WERI-Rb-1 (cell line): ENCODE measurements around the gene NSD2.

Experiments
- DNase-seq: peaks from one replicate; pipeline ENCODE4 v3.0.0-alpha.2; 2020
- H3K27ac ChIP-seq: fragments of 250-450 bp; sonication (Bioruptor Pico); 2 replicates; pipeline ENCODE4 v1.5.1; 2020; ENCODE audit warnings: mild to moderate bottlenecking, moderate library complexity
- H3K27me3 ChIP-seq: fragments of 250-450 bp; sonication (Bioruptor Pico); 2 replicates; pipeline ENCODE4 v1.5.1; 2021; ENCODE audit warnings: mild to moderate bottlenecking, low read depth, moderate library complexity; ENCODE audit not compliant: insufficient read depth, severe bottlenecking
- H3K36me3 ChIP-seq: fragments of 250-450 bp; sonication (Bioruptor Pico); 2 replicates; pipeline ENCODE4 v1.5.1; 2020; ENCODE audit warnings: mild to moderate bottlenecking, moderate library complexity
- H3K4me3 ChIP-seq: 2 replicates; pipeline ENCODE4 v1.5.1; 2011; ENCODE audit warnings: low read depth, mild to moderate bottlenecking, control low read depth, low read length
- H3K9me3 ChIP-seq: fragments of 250-450 bp; sonication (Bioruptor Pico); 2 replicates; pipeline ENCODE4 v1.5.1; 2021; ENCODE audit warnings: mild to moderate bottlenecking, moderate library complexity; ENCODE audit not compliant: severe bottlenecking
- TF ChIP-seq, protein P1 (sequence below): IDR thresholded peaks from 2 replicates; pipeline ENCODE4 v1.5.1; 2011; ENCODE audit warnings: low read depth, mild to moderate bottlenecking, control low read depth, inconsistent platforms, low read length

NSD2 gene

GRCh38 chr4:1989533-1990347, 118.5 kb downstream of the NSD2 start:
- Histone ChIP-seq H3K27ac (no peak overlapping the region), H3K36me3 (peaks cover 71% of the 10 kb centered on the region), H3K4me3 (no peak overlapping the region), H3K27me3 (no peaks in the 10 kb centered on the region), H3K9me3 (no peaks in the 10 kb centered on the region)
- TF ChIP-seq, protein P1, sequence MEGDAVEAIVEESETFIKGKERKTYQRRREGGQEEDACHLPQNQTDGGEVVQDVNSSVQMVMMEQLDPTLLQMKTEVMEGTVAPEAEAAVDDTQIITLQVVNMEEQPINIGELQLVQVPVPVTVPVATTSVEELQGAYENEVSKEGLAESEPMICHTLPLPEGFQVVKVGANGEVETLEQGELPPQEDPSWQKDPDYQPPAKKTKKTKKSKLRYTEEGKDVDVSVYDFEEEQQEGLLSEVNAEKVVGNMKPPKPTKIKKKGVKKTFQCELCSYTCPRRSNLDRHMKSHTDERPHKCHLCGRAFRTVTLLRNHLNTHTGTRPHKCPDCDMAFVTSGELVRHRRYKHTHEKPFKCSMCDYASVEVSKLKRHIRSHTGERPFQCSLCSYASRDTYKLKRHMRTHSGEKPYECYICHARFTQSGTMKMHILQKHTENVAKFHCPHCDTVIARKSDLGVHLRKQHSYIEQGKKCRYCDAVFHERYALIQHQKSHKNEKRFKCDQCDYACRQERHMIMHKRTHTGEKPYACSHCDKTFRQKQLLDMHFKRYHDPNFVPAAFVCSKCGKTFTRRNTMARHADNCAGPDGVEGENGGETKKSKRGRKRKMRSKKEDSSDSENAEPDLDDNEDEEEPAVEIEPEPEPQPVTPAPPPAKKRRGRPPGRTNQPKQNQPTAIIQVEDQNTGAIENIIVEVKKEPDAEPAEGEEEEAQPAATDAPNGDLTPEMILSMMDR = no peak
- no peak for DNase-seq

- no peak for DNase-seq
- H3K9me3 ChIP-seq = no peaks in the 10 kb centered on the region
- H3K36me3 ChIP-seq = peaks cover 65% of the 10 kb centered on the region
- no peak overlapping the region for H3K27ac ChIP-seq
- H3K27me3 ChIP-seq = no peaks in the 10 kb centered on the region
- TF ChIP-seq, protein P1 = no peak
- no peak overlapping the region for H3K4me3 ChIP-seq
Observed at GRCh38 chr4:1990348-1990645, 119.1 kb downstream of the NSD2 start.

- Histone ChIP-seq H3K9me3 (no peaks in the 10 kb centered on the region), H3K4me3 (no peak overlapping the region), H3K27ac (no peak overlapping the region), H3K36me3 (peaks cover 64% of the 10 kb centered on the region), H3K27me3 (no peaks in the 10 kb centered on the region)
- no peak for DNase-seq
- TF ChIP-seq, protein P1 = no peak
Observed at GRCh38 chr4:1990676-1991075, 119.5 kb downstream of the NSD2 start.

DNA sequence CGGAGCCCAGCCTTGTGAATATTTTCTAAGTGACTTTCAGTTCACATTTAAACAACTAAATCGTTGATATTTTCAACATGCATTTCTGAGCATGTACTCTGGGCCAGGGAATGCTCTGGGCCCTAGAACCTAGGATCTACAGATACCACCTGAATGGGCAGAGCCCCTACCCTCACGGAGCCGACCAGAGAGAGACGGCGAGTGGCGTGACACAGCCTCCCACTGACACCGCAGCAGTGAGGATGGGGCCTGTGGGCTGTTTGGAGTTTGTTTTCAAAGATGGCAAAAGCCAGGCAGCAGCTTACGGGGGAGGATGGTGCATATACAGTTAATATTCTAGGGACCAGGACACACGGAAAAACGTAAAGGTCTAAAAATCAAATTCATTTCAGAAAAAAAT, 119.9 kb downstream of the NSD2 start:
- Histone ChIP-seq H3K27ac (no peak overlapping the region), H3K27me3 (no peaks in the 10 kb centered on the region), H3K9me3 (no peaks in the 10 kb centered on the region), H3K36me3 (peaks cover 60% of the 10 kb centered on the region), H3K4me3 (no peak overlapping the region)
- DNase-seq = no peak
- TF ChIP-seq, protein P1 = no peak

DNA sequence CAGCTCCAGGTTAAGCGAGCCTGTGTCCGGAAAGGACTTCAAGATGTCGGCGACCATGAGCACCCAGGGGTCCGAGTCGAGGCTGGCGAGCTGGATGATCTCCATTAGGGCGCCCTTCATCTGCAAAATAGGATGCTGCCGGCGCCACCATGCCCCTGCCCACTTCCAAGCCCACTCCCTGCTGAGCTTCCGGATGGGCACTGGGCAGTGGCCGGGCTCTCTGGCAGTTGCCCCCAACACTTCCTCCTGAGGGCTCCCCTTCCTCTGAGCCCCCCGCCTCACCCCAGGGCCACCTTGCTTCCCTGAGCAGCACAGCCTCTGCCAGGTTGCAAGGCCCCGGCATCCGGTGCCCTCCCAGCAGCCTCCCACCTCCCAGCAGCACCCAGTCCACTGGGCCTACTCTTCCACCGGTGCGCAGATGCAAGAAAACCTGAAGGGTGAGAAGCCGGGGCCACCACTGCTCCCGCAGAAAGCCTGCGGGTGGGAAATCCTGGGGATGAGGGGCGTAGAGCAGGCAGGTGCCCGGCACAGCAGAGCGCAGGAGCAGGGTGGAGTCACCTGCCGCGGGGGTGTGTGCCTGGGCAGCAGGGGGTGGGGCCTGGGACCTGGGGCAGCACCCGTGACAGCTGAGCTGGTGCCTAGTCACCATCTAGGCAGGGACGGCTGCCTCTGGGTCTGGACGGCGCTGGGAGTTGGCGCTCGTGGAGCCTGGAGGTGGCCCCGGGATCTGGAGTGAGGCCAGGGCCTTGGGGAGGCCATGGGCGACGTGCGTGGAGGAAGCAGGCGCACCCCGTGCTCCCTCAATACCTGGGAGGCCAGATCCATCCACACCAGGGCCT, 120.6 kb downstream of the NSD2 start:
- Histone ChIP-seq H3K4me3 (no peak overlapping the region), H3K9me3 (no peaks in the 10 kb centered on the region), H3K36me3 (peaks cover 53% of the 10 kb centered on the region), H3K27ac (no peak overlapping the region), H3K27me3 (no peaks in the 10 kb centered on the region)
- TF ChIP-seq, protein P1 = no peak
- DNase-seq = no peak
